K562 (cell line): ENCODE measurements around the gene CRKL. TPM values are rescaled to one million over a fixed set of nuclear protein-coding genes. Genes with fewer than 3 reads are reported as not detected.

Experiments
- ATAC-seq: fragments of 200-7000 bp; cut with Tn5 transposase; 3 replicates; pipeline ENCODE4 v1.9.1; 2020; ENCODE audit warnings: moderate library complexity
- BruUV-seq: library from RNA; stranded (reverse); fragments of 400-500 nt; replicated peaks from 2 replicates; lab custom pipeline; 2021; lab: Mats Ljungman, UMichigan
- CTCF ChIA-PET: fragments of 300-600 bp; formaldehyde crosslinking; extraction: SDS; loops from one replicate; lab custom pipeline; 2021; ENCODE audit warnings: low intra/inter-chr PET ratio; lab: Yijun Ruan, JAX
- POLR2A ChIA-PET: fragments of 300-600, 350-650 bp; sonication (Branson Sonifier 250); formaldehyde crosslinking; extraction: SDS; loops from one replicate; lab custom pipeline; 2021; ENCODE audit warnings: antibody characterized with exemption, inconsistent platforms; lab: Yijun Ruan, JAX
- DNase-seq, 4 experiments: peaks; one replicate each; pipeline versions ENCODE4 v3.0.0 to v3.0.0-alpha.2; 2011 to 2018; ENCODE audit warnings: low spot score in 3 of 4, mixed read lengths in 3 of 4; ENCODE audit errors: extremely low read depth in 1 of 4
- FAIRE-seq: peaks from 2 replicates; lab custom pipeline; 2011; peaks lifted over from hg19 to GRCh38; lab: Jason Lieb, UNC
- H2AFZ ChIP-seq: 2 replicates; pipeline ENCODE4 v1.6.0; 2011; ENCODE audit warnings: low read depth, low read length, control low read depth, inconsistent platforms
- H3K27ac ChIP-seq: fragments of 200-600 bp; 3 replicates; pipeline ENCODE4 v1.8.0; 2011; ENCODE audit warnings: low read depth, mild to moderate bottlenecking, control low read depth, inconsistent platforms, low read length, moderate library complexity, mixed read lengths; ENCODE audit errors: extremely low read depth
- H3K27me3 ChIP-seq, 2 experiments: fragments of 300-600 bp in 1 of 2; 2 replicates in 1 of 2; 3 replicates in 1 of 2; pipeline versions ENCODE4 v1.6.0 to v1.8.0; 2011; ENCODE audit warnings: inconsistent platforms in 2 of 2, low read length in 2 of 2, mild to moderate bottlenecking in 1 of 2, mixed read lengths in 1 of 2, moderate library complexity in 1 of 2; ENCODE audit not compliant: control insufficient read depth in 2 of 2, insufficient read depth in 2 of 2
- H3K36me3 ChIP-seq: fragments of 300-600 bp; 3 replicates; pipeline ENCODE4 v1.8.0; 2011; ENCODE audit warnings: mild to moderate bottlenecking, low read length, inconsistent platforms; ENCODE audit not compliant: control insufficient read depth, insufficient read depth
- H3K4me1 ChIP-seq, 2 experiments: fragments of 200-600 bp in 1 of 2; replicated peaks in 1 of 2; 2 replicates in 1 of 2; 3 replicates in 1 of 2; pipeline versions ENCODE4 v1.5.1 to v1.8.0; 2011; ENCODE audit warnings: inconsistent platforms in 2 of 2, low read length in 2 of 2, mild to moderate bottlenecking in 1 of 2, mixed read lengths in 1 of 2, moderate library complexity in 1 of 2; ENCODE audit not compliant: control insufficient read depth in 2 of 2, insufficient read depth in 2 of 2
- H3K4me2 ChIP-seq: 2 replicates; pipeline ENCODE4 v1.6.1; 2011; ENCODE audit warnings: low read length, control low read depth, inconsistent platforms, mixed read lengths; ENCODE audit not compliant: insufficient read depth
- H3K4me3 ChIP-seq: fragments of 200-600 bp; sonication (generic), shearing (Covaris generic); 2 replicates; pipeline ENCODE4 v1.5.1; 2016; ENCODE audit warnings: control low read depth, inconsistent platforms
- H3K79me2 ChIP-seq: fragments of 200-600 bp; 3 replicates; pipeline ENCODE4 v1.8.0; 2011; ENCODE audit warnings: low read length, inconsistent platforms; ENCODE audit not compliant: control insufficient read depth, insufficient read depth
- H3K9ac ChIP-seq, 2 experiments: 2 replicates each; pipeline versions ENCODE4 v1.6.0 to v1.6.1; 2011; ENCODE audit warnings: low read depth in 2 of 2, low read length in 2 of 2, control low read depth in 1 of 2, inconsistent platforms in 1 of 2, mild to moderate bottlenecking in 1 of 2, mixed read lengths in 1 of 2; ENCODE audit not compliant: insufficient read depth in 1 of 2
- H3K9me1 ChIP-seq: one replicate; pipeline ENCODE4 v1.6.0; 2011; ENCODE audit warnings: inconsistent platforms, mild to moderate bottlenecking, low read length, moderate library complexity; ENCODE audit not compliant: control insufficient read depth, insufficient read depth
- H3K9me3 ChIP-seq: replicated peaks from 2 replicates; pipeline ENCODE4 v1.5.1; 2011; ENCODE audit warnings: low read depth, low read length, inconsistent platforms; ENCODE audit not compliant: control insufficient read depth, insufficient read depth
- H4K20me1 ChIP-seq: replicated peaks from 2 replicates; pipeline ENCODE4 v1.6.1; 2011; ENCODE audit warnings: low read length, inconsistent platforms, mixed read lengths; ENCODE audit not compliant: control insufficient read depth, insufficient read depth
- GTF2F1 ChIP-seq: IDR thresholded peaks from 2 replicates; pipeline ENCODE4 v1.6.1; 2011; ENCODE audit warnings: low read depth, low read length, improper control_type of control experiment
- HNRNPH1 ChIP-seq: fragments of 200-400 bp; formaldehyde crosslinking; optimal IDR thresholded peaks from 2 replicates; pipeline ENCODE3; 2017; ENCODE audit warnings: low read depth, mild to moderate bottlenecking, low read length, moderate library complexity
- JUNB ChIP-seq: fragments of 450-650 bp; formaldehyde crosslinking; conservative IDR thresholded peaks from 2 replicates; pipeline ENCODE4 v1.4.0; 2020; ENCODE audit warnings: mild to moderate bottlenecking
- MCM2 ChIP-seq: fragments of 450-650 bp; IDR thresholded peaks from 2 replicates; pipeline ENCODE4 v1.6.1; 2017; ENCODE audit warnings: low read depth, mild to moderate bottlenecking
- NFE2 ChIP-seq: IDR thresholded peaks from 2 replicates; pipeline ENCODE4 v1.6.1; 2014; ENCODE audit warnings: antibody characterized with exemption, low read depth
- SMAD4 ChIP-seq: fragments of 250-450 bp; sonication (Bioruptor Pico); conservative IDR thresholded peaks from 2 replicates; pipeline ENCODE4 v1.8.0; 2021; ENCODE audit warnings: inconsistent platforms, mild to moderate bottlenecking, moderate library complexity
- U2AF1 ChIP-seq: fragments of 200-400 bp; formaldehyde crosslinking; optimal IDR thresholded peaks from 2 replicates; pipeline ENCODE3; 2017; ENCODE audit warnings: mild to moderate bottlenecking, low read depth, low read length, moderate library complexity
- WHSC1 ChIP-seq: IDR thresholded peaks from one replicate; pipeline ENCODE4 v1.6.1; 2012; ENCODE audit warnings: low read length, control low read depth, inconsistent platforms
- XRCC5 ChIP-seq: fragments of 200-400 bp; formaldehyde crosslinking; IDR thresholded peaks from 2 replicates; pipeline ENCODE4 v1.6.1; 2017; ENCODE audit warnings: low read depth, mild to moderate bottlenecking, low read length
- ZFX ChIP-seq: sonication (generic); formaldehyde crosslinking; IDR thresholded peaks from 2 replicates; pipeline ENCODE4 v1.8.0; 2022; ENCODE audit warnings: mild to moderate bottlenecking, missing genetic modification reagents, moderate library complexity
- ZNF146 ChIP-seq: IDR thresholded peaks from one replicate; pipeline ENCODE4 v1.6.1; 2018; ENCODE audit warnings: missing compliant biosample characterization; ENCODE audit not compliant: unreplicated experiment
- ZNF408 ChIP-seq: fragments of 250-450 bp; sonication (Bioruptor Pico); IDR thresholded peaks from 2 replicates; pipeline ENCODE4 v1.4.0; 2020; ENCODE audit warnings: low read depth, mild to moderate bottlenecking, moderate library complexity
- ZNF445 ChIP-seq: fragments of 250-450 bp; sonication (Bioruptor Pico); IDR thresholded peaks from 2 replicates; pipeline ENCODE4 v1.4.0; 2020; ENCODE audit warnings: low read depth, mild to moderate bottlenecking, moderate library complexity
- ZNF561 ChIP-seq: fragments of 450-650 bp; formaldehyde crosslinking; conservative IDR thresholded peaks from 2 replicates; pipeline ENCODE4 v1.4.0; 2020; ENCODE audit warnings: mild to moderate bottlenecking, moderate library complexity
- WGBS: fragments of 100-300 bp; shearing (Covaris generic); methylation state at CpG from one replicate; pipeline ENCODE4 v1.1.6; 2016; ENCODE audit warnings: low coverage, mixed read lengths; ENCODE audit not compliant: insufficient coverage; ENCODE audit errors: missing lambda C conversion rate; 5-methylcytosine and 5-hydroxymethylcytosine counted together
- in situ Hi-C: fragments of 300-500 bp; cut with MboI; formaldehyde crosslinking; loops from 4 replicates; pipeline ENCODE4 v1.15.0; 2018; ENCODE audit warnings: inconsistent platforms, mixed read lengths
- intact Hi-C: fragments of 100-400 bp; cut with micrococcal nuclease; formaldehyde crosslinking; loops from 2 replicates; pipeline ENCODE4 v1.14.2; 2022
- polyA plus RNA-seq, 8 experiments: library from polyadenylated mRNA; depleted of rRNA in 4 of 8; stranded (reverse) in 5 of 8; unstranded in 3 of 8; fragments of >200 nt; fragmentation: Nextera tagmentation in 2 of 8; fragmentation: Illumina TruSeq in 1 of 8; extraction: Ambion mirVana in 2 of 8; extraction: Trizol in 1 of 8; gene quantifications; 2 replicates each; pipeline versions ENCODE4 v1.2.1 to v1.2.3, GENCODE V29; 2011 to 2014; ENCODE audit warnings: inconsistent platforms in 1 of 8, missing spikeins in 1 of 8
- total RNA-seq, 7 experiments: library from RNA; depleted of rRNA in 6 of 7; stranded (reverse); fragments of >200 nt in 6 of 7; fragmentation: Illumina TruSeq in 2 of 7; extraction: Trizol in 2 of 7; gene quantifications; 2 replicates each; pipeline versions ENCODE4 v1.2.1 to v1.2.3, GENCODE V29; 2011 to 2021; ENCODE audit warnings: low replicate concordance in 1 of 7
- TF ChIP-seq, protein P1 (sequence below): sonication (generic); formaldehyde crosslinking; IDR thresholded peaks from 2 replicates; pipeline ENCODE4 v1.9.0; 2022; ENCODE audit warnings: mild to moderate bottlenecking, missing genetic modification reagents
- TF ChIP-seq, protein P2 (sequence below): fragments of 250-450 bp; sonication (Bioruptor Pico); IDR thresholded peaks from 2 replicates; pipeline ENCODE4 v1.9.0; 2021; ENCODE audit warnings: mild to moderate bottlenecking, inconsistent platforms
- TF ChIP-seq, protein P3 (sequence below): sonication (generic); formaldehyde crosslinking; IDR thresholded peaks from 2 replicates; pipeline ENCODE4 v1.8.0; 2022; ENCODE audit warnings: mild to moderate bottlenecking, missing genetic modification reagents

The CRKL gene
- total and polyA plus RNA-seq, 9 of the 15 experiments (the other 6 are each of a cell fraction or from before 2014, with no cell fraction given): 100 to 263 (median 124) TPM

DNA sequence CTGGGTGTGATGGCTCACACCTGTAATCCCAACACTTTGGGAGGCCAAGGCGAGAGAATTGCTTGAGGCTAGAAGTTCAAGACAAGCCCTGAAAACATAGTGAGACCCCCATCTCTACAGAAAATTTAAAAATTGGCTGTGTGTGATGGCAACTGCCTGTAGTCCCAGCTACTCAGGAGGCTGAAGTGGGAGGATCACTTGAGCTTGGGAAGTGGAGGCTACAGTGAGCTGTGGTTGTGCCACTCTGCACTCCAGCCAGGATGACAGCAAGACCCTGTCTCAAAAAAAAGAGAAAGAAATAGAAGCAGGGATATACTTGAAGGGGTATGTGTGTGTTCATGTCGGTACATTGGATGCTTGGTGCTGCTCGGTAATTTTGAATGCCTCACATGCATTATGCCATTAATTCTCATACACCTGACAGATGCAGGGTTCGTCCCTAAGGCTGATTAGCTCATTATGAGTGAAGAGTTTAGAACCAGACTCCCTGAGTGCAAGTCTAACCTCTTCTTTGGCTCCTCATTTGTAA, 14.0 kb downstream of the CRKL start (continued):
- no peak for TF ChIP-seq SMAD4

DNA sequence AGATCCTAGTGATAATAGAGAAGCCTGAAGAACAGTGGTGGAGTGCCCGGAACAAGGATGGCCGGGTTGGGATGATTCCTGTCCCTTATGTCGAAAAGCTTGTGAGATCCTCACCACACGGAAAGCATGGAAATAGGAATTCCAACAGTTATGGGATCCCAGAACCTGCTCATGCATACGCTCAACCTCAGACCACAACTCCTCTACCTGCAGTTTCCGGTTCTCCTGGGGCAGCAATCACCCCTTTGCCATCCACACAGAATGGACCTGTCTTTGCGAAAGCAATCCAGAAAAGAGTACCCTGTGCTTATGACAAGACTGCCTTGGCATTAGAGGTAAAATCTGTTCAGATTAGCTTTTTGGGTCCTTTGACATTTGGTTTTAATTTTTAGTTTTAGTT, 16.7 kb downstream of the CRKL start:
- Histone ChIP-seq H3K9ac (no peak overlapping the region), H3K4me2 (no peak overlapping the region), H3K27me3 (no peaks in the 10 kb centered on the region), H3K9me1 (peaks cover 22% of the 10 kb centered on the region), H2AFZ (no peak overlapping the region), H3K4me1 (peaks cover 17 to 25% of the 10 kb centered on the region in 2 experiments), H3K79me2 (peaks cover 98% of the 10 kb centered on the region), H3K4me3 (no peak overlapping the region), H4K20me1 (peaks cover 84% of the 10 kb centered on the region), H3K9me3 (no peaks in the 10 kb centered on the region), H3K27ac (no peak overlapping the region), H3K36me3 (peaks cover 81% of the 10 kb centered on the region)
- no peak for ATAC-seq
- FAIRE-seq: no peak
- in situ Hi-C loops: no loop called here
- CTCF ChIA-PET: no interaction called here
- no peak for DNase-seq
- no TSS peak for BruUV-seq
- intact Hi-C loops: loop anchor here (5.0 kb wide), 1 partner anchor 48 kb away; the partner anchor contains the start of gene LZTR1
- POLR2A ChIA-PET: interaction anchor here (1.0 to 64.4 kb wide), 3 partner anchors 16 to 48 kb away, joined by 3 to 1556 read pairs (median 1556); partner anchors contain the start of genes AIFM3, CRKL and LZTR1
- WGBS: 97% methylated on average over 7 of the region's 7 CpGs
- no peak for TF ChIP-seq ZNF445 (CRISPR knock-in tag)
- no peak for TF ChIP-seq HNRNPH1
- TF ChIP-seq JUNB (CRISPR knock-in tag): no peak
- TF ChIP-seq ZFX (CRISPR knock-in tag): peak; percentile 9; the same call in 1 of the 2 replicates
- no peak for TF ChIP-seq U2AF1
- no peak for TF ChIP-seq XRCC5
- no peak for TF ChIP-seq ZNF561
- TF ChIP-seq NFE2: no peak
- TF ChIP-seq, protein P1, sequence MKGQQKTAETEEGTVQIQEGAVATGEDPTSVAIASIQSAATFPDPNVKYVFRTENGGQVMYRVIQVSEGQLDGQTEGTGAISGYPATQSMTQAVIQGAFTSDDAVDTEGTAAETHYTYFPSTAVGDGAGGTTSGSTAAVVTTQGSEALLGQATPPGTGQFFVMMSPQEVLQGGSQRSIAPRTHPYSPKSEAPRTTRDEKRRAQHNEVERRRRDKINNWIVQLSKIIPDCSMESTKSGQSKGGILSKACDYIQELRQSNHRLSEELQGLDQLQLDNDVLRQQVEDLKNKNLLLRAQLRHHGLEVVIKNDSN (CRISPR knock-in tag): no peak
- TF ChIP-seq, protein P2, sequence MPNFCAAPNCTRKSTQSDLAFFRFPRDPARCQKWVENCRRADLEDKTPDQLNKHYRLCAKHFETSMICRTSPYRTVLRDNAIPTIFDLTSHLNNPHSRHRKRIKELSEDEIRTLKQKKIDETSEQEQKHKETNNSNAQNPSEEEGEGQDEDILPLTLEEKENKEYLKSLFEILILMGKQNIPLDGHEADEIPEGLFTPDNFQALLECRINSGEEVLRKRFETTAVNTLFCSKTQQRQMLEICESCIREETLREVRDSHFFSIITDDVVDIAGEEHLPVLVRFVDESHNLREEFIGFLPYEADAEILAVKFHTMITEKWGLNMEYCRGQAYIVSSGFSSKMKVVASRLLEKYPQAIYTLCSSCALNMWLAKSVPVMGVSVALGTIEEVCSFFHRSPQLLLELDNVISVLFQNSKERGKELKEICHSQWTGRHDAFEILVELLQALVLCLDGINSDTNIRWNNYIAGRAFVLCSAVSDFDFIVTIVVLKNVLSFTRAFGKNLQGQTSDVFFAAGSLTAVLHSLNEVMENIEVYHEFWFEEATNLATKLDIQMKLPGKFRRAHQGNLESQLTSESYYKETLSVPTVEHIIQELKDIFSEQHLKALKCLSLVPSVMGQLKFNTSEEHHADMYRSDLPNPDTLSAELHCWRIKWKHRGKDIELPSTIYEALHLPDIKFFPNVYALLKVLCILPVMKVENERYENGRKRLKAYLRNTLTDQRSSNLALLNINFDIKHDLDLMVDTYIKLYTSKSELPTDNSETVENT (CRISPR knock-in tag): 0 out of 2 replicates have a peak, but pooled peaks have one; percentile 24
- no peak for TF ChIP-seq GTF2F1
- TF ChIP-seq MCM2: no peak
- TF ChIP-seq, protein P3, sequence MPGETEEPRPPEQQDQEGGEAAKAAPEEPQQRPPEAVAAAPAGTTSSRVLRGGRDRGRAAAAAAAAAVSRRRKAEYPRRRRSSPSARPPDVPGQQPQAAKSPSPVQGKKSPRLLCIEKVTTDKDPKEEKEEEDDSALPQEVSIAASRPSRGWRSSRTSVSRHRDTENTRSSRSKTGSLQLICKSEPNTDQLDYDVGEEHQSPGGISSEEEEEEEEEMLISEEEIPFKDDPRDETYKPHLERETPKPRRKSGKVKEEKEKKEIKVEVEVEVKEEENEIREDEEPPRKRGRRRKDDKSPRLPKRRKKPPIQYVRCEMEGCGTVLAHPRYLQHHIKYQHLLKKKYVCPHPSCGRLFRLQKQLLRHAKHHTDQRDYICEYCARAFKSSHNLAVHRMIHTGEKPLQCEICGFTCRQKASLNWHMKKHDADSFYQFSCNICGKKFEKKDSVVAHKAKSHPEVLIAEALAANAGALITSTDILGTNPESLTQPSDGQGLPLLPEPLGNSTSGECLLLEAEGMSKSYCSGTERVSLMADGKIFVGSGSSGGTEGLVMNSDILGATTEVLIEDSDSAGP: 0 out of 2 replicates have a peak, but pooled peaks have one; percentile 18
- peak; percentile 99 for TF ChIP-seq WHSC1
- no peak for TF ChIP-seq ZNF408
- TF ChIP-seq ZNF146 (CRISPR knock-in tag): no peak
